Breast epithelium (tissue), 3 donors: ENCODE data around the gene ADH4.

Source experiments
- CTCF ChIP-seq, 3 donors: fragments of 450-650 bp; IDR thresholded peaks; one replicate each; pipeline ENCODE4 v1.5.1; 2016 to 2017; ENCODE audit warnings: antibody characterized with exemption in 3 of 3, mild to moderate bottlenecking in 3 of 3, moderate library complexity in 3 of 3
- POLR2A ChIP-seq: fragments of 450-650 bp; IDR thresholded peaks from one replicate; pipeline ENCODE4 v1.6.1; 2016; ENCODE audit warnings: antibody characterized with exemption, mild to moderate bottlenecking, moderate library complexity

DNA sequence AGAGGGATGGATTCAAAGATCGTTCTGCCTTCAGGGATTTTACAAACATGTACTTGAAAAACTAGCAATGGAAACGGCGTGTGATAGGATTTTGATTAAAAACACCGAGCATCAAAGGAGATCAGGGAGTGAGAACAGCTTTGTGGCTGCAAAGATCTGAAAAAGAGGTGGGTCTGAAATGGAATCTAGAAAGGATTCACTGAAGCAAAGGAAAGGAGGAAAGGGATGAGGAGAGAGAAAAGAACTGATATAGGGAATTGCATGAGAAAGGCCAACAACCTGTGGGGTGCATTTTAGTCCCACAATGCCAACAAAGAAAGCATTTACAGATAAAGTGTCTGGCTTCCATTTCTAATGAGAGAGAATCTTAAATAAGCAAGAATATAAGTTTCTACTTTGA, 23.1 kb downstream of the ADH4 start:
- TF ChIP-seq POLR2A, result no peak
- TF ChIP-seq CTCF (IDR thresholded peaks at IDR 0.05), result no peak
